WTC11 (cell line): ENCODE results near the gene ZNF555. TPM values are rescaled to one million over a fixed set of nuclear protein-coding genes. Genes with fewer than 3 reads are reported as not detected.

ENCODE experiments used
- ATAC-seq: fragments of 200-7000 bp; cut with Tn5 transposase; 2 replicates; pipeline ENCODE4 v1.10.0; 2021; ENCODE audit warnings: mild to moderate bottlenecking, moderate library complexity
- CTCF ChIA-PET: fragments of 300-600 bp; sonication (Branson Sonifier 250); formaldehyde crosslinking; loops from one replicate; lab custom pipeline; 2021; ENCODE audit warnings: antibody characterized with exemption; lab: Charles Lee
- POLR2A ChIA-PET: fragments of 350-600 bp; sonication (Branson Sonifier 250); formaldehyde crosslinking; loops from one replicate; lab custom pipeline; 2021; ENCODE audit warnings: antibody characterized with exemption; lab: Charles Lee
- DNase-seq: peaks from one replicate; pipeline ENCODE4 v3.0.0; 2021; ENCODE audit warnings: low spot score
- H3K27ac Mint-ChIP-seq: 2 replicates; pipeline ENCODE4 v1.8.0; 2021; ENCODE audit warnings: mixed read lengths
- H3K27me3 Mint-ChIP-seq: 2 replicates; pipeline ENCODE4 v1.8.0; 2021; ENCODE audit warnings: low read depth, mild to moderate bottlenecking, moderate library complexity, mixed read lengths
- H3K36me3 Mint-ChIP-seq: 2 replicates; pipeline ENCODE4 v1.8.0; 2021; ENCODE audit warnings: mixed read lengths
- H3K4me1 Mint-ChIP-seq: 2 replicates; pipeline ENCODE4 v1.8.0; 2022; ENCODE audit warnings: mixed read lengths
- H3K4me3 Mint-ChIP-seq: 2 replicates; pipeline ENCODE4 v1.8.0; 2021; ENCODE audit warnings: mild to moderate bottlenecking, moderate library complexity, mixed read lengths
- H3K9me3 Mint-ChIP-seq: 2 replicates; pipeline ENCODE4 v1.8.0; 2021; ENCODE audit warnings: mixed read lengths
- CBFB ChIP-seq: sonication (generic); formaldehyde crosslinking; IDR thresholded peaks from 2 replicates; pipeline ENCODE4 v1.8.1; 2022; ENCODE audit warnings: mild to moderate bottlenecking, low read depth, missing genetic modification reagents
- EMX1 ChIP-seq: fragments of 250-450 bp; sonication (Bioruptor Pico); IDR thresholded peaks from 2 replicates; pipeline ENCODE4 v1.8.0; 2021; ENCODE audit warnings: mild to moderate bottlenecking
- FOXJ3 ChIP-seq: sonication (generic); formaldehyde crosslinking; IDR thresholded peaks from 2 replicates; pipeline ENCODE4 v1.9.0; 2021; ENCODE audit warnings: missing genetic modification reagents, mild to moderate bottlenecking, borderline replicate concordance
- FOXK1 ChIP-seq: sonication (generic); formaldehyde crosslinking; IDR thresholded peaks from 2 replicates; pipeline ENCODE4 v1.8.0; 2022; ENCODE audit warnings: mild to moderate bottlenecking, moderate library complexity, missing genetic modification reagents
- FOXP4 ChIP-seq: sonication (generic); formaldehyde crosslinking; IDR thresholded peaks from 2 replicates; pipeline ENCODE4 v1.8.0; 2022; ENCODE audit warnings: mild to moderate bottlenecking, missing genetic modification reagents
- MXD4 ChIP-seq: fragments of 250-450 bp; sonication (Bioruptor Pico); IDR thresholded peaks from 2 replicates; pipeline ENCODE4 v1.8.0; 2021; ENCODE audit warnings: mild to moderate bottlenecking, moderate library complexity, borderline replicate concordance
- NFATC4 ChIP-seq: fragments of 250-450 bp; sonication (Bioruptor Pico); IDR thresholded peaks from 2 replicates; pipeline ENCODE4 v1.9.0; 2021; ENCODE audit warnings: mild to moderate bottlenecking
- NFYB ChIP-seq: sonication (generic); formaldehyde crosslinking; conservative IDR thresholded peaks from 2 replicates; pipeline ENCODE4 v1.8.0; 2022; ENCODE audit warnings: low read depth, missing genetic modification reagents
- NR2C2 ChIP-seq: sonication (generic); formaldehyde crosslinking; IDR thresholded peaks from 2 replicates; pipeline ENCODE4 v1.8.0; 2022; ENCODE audit warnings: mild to moderate bottlenecking, missing genetic modification reagents
- SMAD4 ChIP-seq: sonication (generic); formaldehyde crosslinking; IDR thresholded peaks from 2 replicates; pipeline ENCODE4 v1.8.0; 2022; ENCODE audit warnings: mild to moderate bottlenecking, missing genetic modification reagents
- TCF7 ChIP-seq: sonication (generic); formaldehyde crosslinking; IDR thresholded peaks from 2 replicates; pipeline ENCODE4 v1.8.0; 2022; ENCODE audit warnings: mild to moderate bottlenecking, low read depth, missing genetic modification reagents, moderate library complexity
- ZBTB21 ChIP-seq: sonication (generic); formaldehyde crosslinking; IDR thresholded peaks from 2 replicates; pipeline ENCODE4 v1.8.1; 2023; ENCODE audit warnings: mild to moderate bottlenecking, missing genetic modification reagents, borderline replicate concordance
- ZNF138 ChIP-seq: sonication (generic); formaldehyde crosslinking; conservative IDR thresholded peaks from 2 replicates; pipeline ENCODE4 v1.8.1; 2022; ENCODE audit warnings: mild to moderate bottlenecking, moderate library complexity, missing genetic modification reagents
- ZNF232 ChIP-seq: sonication (generic); formaldehyde crosslinking; IDR thresholded peaks from 2 replicates; pipeline ENCODE4 v1.8.0; 2022; ENCODE audit warnings: mild to moderate bottlenecking, missing genetic modification reagents
- ZNF317 ChIP-seq: sonication (generic); formaldehyde crosslinking; IDR thresholded peaks from 2 replicates; pipeline ENCODE4 v1.8.1; 2023; ENCODE audit warnings: low read depth, mild to moderate bottlenecking, moderate library complexity, missing genetic modification reagents, borderline replicate concordance
- ZNF423 ChIP-seq: fragments of 250-450 bp; sonication (Bioruptor Pico); IDR thresholded peaks from 2 replicates; pipeline ENCODE4 v2.1.2; 2022; ENCODE audit warnings: mild to moderate bottlenecking, moderate library complexity
- ZSCAN18 ChIP-seq: fragments of 250-450 bp; sonication (Bioruptor Pico); IDR thresholded peaks from 2 replicates; pipeline ENCODE4 v2.1.2; 2022; ENCODE audit warnings: mild to moderate bottlenecking, moderate library complexity
- total RNA-seq: library from RNA; stranded (reverse); gene quantifications from 3 replicates; pipeline ENCODE4 v1.2.3, GENCODE V29; 2021
- TF ChIP-seq, protein P1 (sequence below): sonication (generic); formaldehyde crosslinking; IDR thresholded peaks from 2 replicates; pipeline ENCODE4 v1.8.1; 2023; ENCODE audit warnings: mild to moderate bottlenecking, missing genetic modification reagents
- TF ChIP-seq, protein P2 (sequence below): fragments of 250-450 bp; sonication (Bioruptor Pico); IDR thresholded peaks from 2 replicates; pipeline ENCODE4 v1.9.0; 2021; ENCODE audit warnings: moderate library complexity, mild to moderate bottlenecking, inconsistent platforms, borderline replicate concordance
- TF ChIP-seq, protein P3 (sequence below): sonication (generic); formaldehyde crosslinking; IDR thresholded peaks from 2 replicates; pipeline ENCODE4 v1.8.0; 2022; ENCODE audit warnings: missing genetic modification reagents

The ZNF555 gene
- total RNA-seq, 1 experiment from 2014 or later: 6.6 TPM

DNA sequence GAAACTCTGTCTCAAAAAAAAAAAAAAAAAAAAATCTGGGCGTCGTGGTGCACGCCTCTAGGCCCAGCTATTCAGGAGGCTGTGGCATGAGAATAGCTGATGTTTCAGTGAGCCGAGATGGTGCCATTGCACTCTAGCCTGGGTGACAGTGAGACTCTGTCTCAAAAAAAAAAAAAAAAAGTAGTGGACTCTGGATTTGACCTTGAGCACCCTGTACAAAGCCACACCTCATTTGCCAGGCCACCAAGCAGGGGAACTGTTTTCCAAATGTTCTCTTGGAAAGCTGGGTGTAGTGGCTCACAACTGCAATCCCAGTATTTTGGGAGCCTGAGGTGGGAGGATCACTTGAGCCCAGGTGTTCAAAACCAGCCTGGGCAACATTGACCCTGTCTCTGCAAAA, 3.8 kb upstream of the ZNF555 start (continued):
- TF ChIP-seq, protein P1, sequence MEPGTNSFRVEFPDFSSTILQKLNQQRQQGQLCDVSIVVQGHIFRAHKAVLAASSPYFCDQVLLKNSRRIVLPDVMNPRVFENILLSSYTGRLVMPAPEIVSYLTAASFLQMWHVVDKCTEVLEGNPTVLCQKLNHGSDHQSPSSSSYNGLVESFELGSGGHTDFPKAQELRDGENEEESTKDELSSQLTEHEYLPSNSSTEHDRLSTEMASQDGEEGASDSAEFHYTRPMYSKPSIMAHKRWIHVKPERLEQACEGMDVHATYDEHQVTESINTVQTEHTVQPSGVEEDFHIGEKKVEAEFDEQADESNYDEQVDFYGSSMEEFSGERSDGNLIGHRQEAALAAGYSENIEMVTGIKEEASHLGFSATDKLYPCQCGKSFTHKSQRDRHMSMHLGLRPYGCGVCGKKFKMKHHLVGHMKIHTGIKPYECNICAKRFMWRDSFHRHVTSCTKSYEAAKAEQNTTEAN: no peak

GRCh38 chr19:2841855-2842574, 740 bp downstream of the ZNF555 start:
- H3K9me3 Mint-ChIP-seq: peaks cover 16% of the 10 kb centered on the region
- DNase-seq: no peak
- CTCF ChIA-PET: interaction anchor here (0.7 to 2.1 kb wide), 16 partner anchors 9 to 254 kb away, joined by 3 to 14 read pairs (median 3); partner anchors contain the start of genes SGTA and ZNF554
- TF ChIP-seq ZNF423 (peak; percentile 32), ZNF317 (CRISPR knock-in tag) (no peak), FOXJ3 (CRISPR knock-in tag) (no peak)
- TF ChIP-seq, all 79 proteins: peak for 1
- peaks cover 5% of the 10 kb centered on the region for H3K4me1 Mint-ChIP-seq
- ATAC-seq: no peak
- peak overlapping the region; percentile 78 for H3K4me3 Mint-ChIP-seq
- H3K27me3 Mint-ChIP-seq: peaks cover 8% of the 10 kb centered on the region
- H3K27ac Mint-ChIP-seq: no peak overlapping the region
- peaks cover 15% of the 10 kb centered on the region for H3K36me3 Mint-ChIP-seq
- POLR2A ChIA-PET: interaction anchor here (0.6 to 1.2 kb wide), 2 partner anchors 109 to 210 kb away, joined by 3 to 4 read pairs; no protein-coding TSS in a partner anchor

GRCh38 chr19:2845107-2845506, 3.8 kb downstream of the ZNF555 start:
- CTCF ChIA-PET: no interaction called here
- Mint-ChIP-seq H3K4me3 (no peak overlapping the region), H3K36me3 (peaks cover 23% of the 10 kb centered on the region), H3K27me3 (peaks cover 8% of the 10 kb centered on the region), H3K27ac (no peak overlapping the region), H3K4me1 (peaks cover 5% of the 10 kb centered on the region), H3K9me3 (peaks cover 23% of the 10 kb centered on the region)
- POLR2A ChIA-PET: no interaction called here
- ATAC-seq: no peak
- TF ChIP-seq ZNF232 (no peak), NR2C2 (no peak), TCF7 (CRISPR knock-in tag) (no peak), ZBTB21 (CRISPR knock-in tag) (no peak), EMX1 (CRISPR knock-in tag) (no peak), FOXK1 (CRISPR knock-in tag) (no peak), ZSCAN18 (CRISPR knock-in tag) (no peak), ZNF138 (CRISPR knock-in tag) (no peak), CBFB (CRISPR knock-in tag) (no peak)
- TF ChIP-seq, protein P2, sequence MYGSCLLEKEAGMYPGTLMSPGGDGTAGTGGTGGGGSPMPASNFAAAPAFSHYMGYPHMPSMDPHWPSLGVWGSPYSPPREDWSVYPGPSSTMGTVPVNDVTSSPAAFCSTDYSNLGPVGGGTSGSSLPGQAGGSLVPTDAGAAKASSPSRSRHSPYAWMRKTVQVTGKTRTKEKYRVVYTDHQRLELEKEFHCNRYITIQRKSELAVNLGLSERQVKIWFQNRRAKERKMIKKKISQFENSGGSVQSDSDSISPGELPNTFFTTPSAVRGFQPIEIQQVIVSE (CRISPR knock-in tag): no peak
- no peak for DNase-seq

- Mint-ChIP-seq H3K27me3 (peaks cover 8% of the 10 kb centered on the region), H3K36me3 (peaks cover 35% of the 10 kb centered on the region), H3K27ac (no peak overlapping the region), H3K9me3 (peaks cover 34% of the 10 kb centered on the region), H3K4me1 (peaks cover 5% of the 10 kb centered on the region), H3K4me3 (no peak overlapping the region)
- ATAC-seq: no peak
- DNase-seq: no peak
- ChIA-PET CTCF (no interaction called here), POLR2A (no interaction called here)
- TF ChIP-seq SMAD4 (no peak), ZNF138 (CRISPR knock-in tag) (no peak), FOXP4 (CRISPR knock-in tag) (no peak), ZNF232 (no peak), EMX1 (CRISPR knock-in tag) (no peak), NFATC4 (CRISPR knock-in tag) (no peak), MXD4 (CRISPR knock-in tag) (no peak), NR2C2 (no peak), NFYB (CRISPR knock-in tag) (no peak)
- TF ChIP-seq, protein P3, sequence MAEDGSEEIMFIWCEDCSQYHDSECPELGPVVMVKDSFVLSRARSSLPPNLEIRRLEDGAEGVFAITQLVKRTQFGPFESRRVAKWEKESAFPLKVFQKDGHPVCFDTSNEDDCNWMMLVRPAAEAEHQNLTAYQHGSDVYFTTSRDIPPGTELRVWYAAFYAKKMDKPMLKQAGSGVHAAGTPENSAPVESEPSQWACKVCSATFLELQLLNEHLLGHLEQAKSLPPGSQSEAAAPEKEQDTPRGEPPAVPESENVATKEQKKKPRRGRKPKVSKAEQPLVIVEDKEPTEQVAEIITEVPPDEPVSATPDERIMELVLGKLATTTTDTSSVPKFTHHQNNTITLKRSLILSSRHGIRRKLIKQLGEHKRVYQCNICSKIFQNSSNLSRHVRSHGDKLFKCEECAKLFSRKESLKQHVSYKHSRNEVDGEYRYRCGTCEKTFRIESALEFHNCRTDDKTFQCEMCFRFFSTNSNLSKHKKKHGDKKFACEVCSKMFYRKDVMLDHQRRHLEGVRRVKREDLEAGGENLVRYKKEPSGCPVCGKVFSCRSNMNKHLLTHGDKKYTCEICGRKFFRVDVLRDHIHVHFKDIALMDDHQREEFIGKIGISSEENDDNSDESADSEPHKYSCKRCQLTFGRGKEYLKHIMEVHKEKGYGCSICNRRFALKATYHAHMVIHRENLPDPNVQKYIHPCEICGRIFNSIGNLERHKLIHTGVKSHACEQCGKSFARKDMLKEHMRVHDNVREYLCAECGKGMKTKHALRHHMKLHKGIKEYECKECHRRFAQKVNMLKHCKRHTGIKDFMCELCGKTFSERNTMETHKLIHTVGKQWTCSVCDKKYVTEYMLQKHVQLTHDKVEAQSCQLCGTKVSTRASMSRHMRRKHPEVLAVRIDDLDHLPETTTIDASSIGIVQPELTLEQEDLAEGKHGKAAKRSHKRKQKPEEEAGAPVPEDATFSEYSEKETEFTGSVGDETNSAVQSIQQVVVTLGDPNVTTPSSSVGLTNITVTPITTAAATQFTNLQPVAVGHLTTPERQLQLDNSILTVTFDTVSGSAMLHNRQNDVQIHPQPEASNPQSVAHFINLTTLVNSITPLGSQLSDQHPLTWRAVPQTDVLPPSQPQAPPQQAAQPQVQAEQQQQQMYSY (CRISPR knock-in tag): no peak
Observed at GRCh38 chr19:2846180-2846894, 5.1 kb downstream of the ZNF555 start.
